Measurements from ENCODE around the gene ARRB2. TPM values are rescaled to one million over a fixed set of nuclear protein-coding genes. Genes with fewer than 3 reads are reported as not detected.
A peak's percentile ranks its signal among the peaks of the same experiment; 100 is the strongest.

ARRB2 gene
- total RNA-seq, 1 experiment from 2014 or later: 21.1 TPM

DNA sequence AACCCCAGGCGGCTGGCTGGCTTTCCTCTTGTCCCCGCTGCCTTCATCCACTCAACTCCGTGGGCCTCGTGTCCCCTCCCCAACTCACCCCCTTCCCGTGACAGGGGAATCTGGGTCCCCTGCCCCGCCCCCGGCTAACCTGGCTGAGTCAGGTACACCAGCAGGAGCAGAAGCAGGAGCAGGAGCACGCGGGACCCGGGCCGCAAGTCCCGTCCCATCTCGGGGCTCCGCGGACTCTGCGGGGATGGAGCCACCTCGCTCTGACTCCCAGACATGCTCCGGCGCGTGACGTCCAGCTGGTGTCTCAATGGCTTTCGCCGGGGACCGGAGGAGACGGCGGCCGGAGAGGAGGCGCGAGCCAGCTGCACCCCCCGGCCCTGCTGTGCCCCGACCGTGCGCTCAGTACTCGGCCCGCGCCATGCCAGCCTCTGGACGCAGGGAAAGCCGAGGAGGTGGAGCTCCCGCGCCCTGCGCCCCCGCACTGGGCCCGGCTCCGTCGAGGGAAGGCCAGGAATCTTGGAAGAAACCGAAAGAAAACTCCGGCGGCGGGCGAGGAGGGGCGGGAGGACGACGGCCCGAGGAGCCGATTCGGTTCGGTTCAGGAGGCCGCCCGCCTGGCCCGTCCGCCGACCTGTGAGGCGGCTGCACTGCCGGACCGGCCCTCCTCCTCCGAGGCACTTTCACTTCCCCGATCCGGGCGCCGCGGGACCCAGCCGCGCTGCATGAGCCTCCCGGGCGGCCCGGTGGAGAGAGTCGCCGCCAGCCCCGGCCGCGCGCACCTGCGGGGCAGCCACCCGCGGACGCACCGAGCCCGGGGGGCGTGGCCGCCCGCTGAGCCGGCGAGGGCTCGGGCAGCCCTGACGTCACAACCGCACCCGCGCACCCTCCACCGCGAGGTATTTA is 28.9 kb downstream of the ARRB2 start, which contains the start of the genes CXCL16 and ZMYND15:
Gene CXCL16, minus strand, starts transcription at position 807 of the 903 bp plus-strand sequence. Its CDS starts 589 bp downstream, at position 218.
Gene ZMYND15, plus strand, starts transcription at position 712 of the 903 bp plus-strand sequence. CDS start 716 bp downstream, outside the sequence.
- Mint-ChIP-seq H3K36me3 (ENCODE audit: insufficient read depth, unreplicated experiment) (peaks cover 47% of the 10 kb centered on the region), H3K4me1 (ENCODE audit: low read depth, unreplicated experiment) (peaks cover 8% of the 10 kb centered on the region), H3K4me3 (ENCODE audit: low read depth, unreplicated experiment) (peak within 1 kb of the TSS; percentile 77), H3K9me3 (ENCODE audit: low read depth, unreplicated experiment) (no peaks in the 10 kb centered on the region), H3K27ac (ENCODE audit: unreplicated experiment) (peak within 1 kb of the TSS; percentile 82), H3K27me3 (ENCODE audit: unreplicated experiment) (no peaks in the 10 kb centered on the region)
- intact Hi-C loops (cut with micrococcal nuclease; ENCODE audit: unreplicated experiment): loop anchor here (10.0 kb wide), 1 partner anchor 145 kb away; no protein-coding TSS in a partner anchor
- BruUV-seq (replicated peaks): no TSS peak
- TF ChIP-seq, protein P1, sequence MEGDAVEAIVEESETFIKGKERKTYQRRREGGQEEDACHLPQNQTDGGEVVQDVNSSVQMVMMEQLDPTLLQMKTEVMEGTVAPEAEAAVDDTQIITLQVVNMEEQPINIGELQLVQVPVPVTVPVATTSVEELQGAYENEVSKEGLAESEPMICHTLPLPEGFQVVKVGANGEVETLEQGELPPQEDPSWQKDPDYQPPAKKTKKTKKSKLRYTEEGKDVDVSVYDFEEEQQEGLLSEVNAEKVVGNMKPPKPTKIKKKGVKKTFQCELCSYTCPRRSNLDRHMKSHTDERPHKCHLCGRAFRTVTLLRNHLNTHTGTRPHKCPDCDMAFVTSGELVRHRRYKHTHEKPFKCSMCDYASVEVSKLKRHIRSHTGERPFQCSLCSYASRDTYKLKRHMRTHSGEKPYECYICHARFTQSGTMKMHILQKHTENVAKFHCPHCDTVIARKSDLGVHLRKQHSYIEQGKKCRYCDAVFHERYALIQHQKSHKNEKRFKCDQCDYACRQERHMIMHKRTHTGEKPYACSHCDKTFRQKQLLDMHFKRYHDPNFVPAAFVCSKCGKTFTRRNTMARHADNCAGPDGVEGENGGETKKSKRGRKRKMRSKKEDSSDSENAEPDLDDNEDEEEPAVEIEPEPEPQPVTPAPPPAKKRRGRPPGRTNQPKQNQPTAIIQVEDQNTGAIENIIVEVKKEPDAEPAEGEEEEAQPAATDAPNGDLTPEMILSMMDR (IDR thresholded peaks at IDR 0.05; ENCODE audit: unreplicated experiment): no peak
- peak; percentile 65 for DNase-seq
- CTCF ChIA-PET: interaction anchor here (1.0 to 2.0 kb wide), 2 partner anchors 51 to 57 kb away, joined by 3 to 11 read pairs; partner anchors contain the start of gene PSMB6

- Mint-ChIP-seq H3K27ac (ENCODE audit: unreplicated experiment) (peak overlapping the region; percentile 78), H3K27me3 (ENCODE audit: unreplicated experiment) (no peaks in the 10 kb centered on the region), H3K9me3 (ENCODE audit: low read depth, unreplicated experiment) (no peaks in the 10 kb centered on the region), H3K4me1 (ENCODE audit: low read depth, unreplicated experiment) (peaks cover 8% of the 10 kb centered on the region), H3K36me3 (ENCODE audit: insufficient read depth, unreplicated experiment) (peaks cover 46% of the 10 kb centered on the region), H3K4me3 (ENCODE audit: low read depth, unreplicated experiment) (peak overlapping the region; percentile 77)
- CTCF ChIA-PET: no interaction called here
- BruUV-seq (replicated peaks): no TSS peak
- intact Hi-C loops (cut with micrococcal nuclease; ENCODE audit: unreplicated experiment): no loop called here
- no peak for DNase-seq
- TF ChIP-seq, protein P1 (IDR thresholded peaks at IDR 0.05; ENCODE audit: unreplicated experiment): no peak
Measured at GRCh38 chr17:4740025-4740351, 29.6 kb downstream of the ARRB2 start.

GRCh38 chr17:4740584-4740983 is 30.2 kb downstream of the ARRB2 start:
- Mint-ChIP-seq H3K27me3 (ENCODE audit: unreplicated experiment) (no peaks in the 10 kb centered on the region), H3K4me1 (ENCODE audit: low read depth, unreplicated experiment) (peaks cover 8% of the 10 kb centered on the region), H3K27ac (ENCODE audit: unreplicated experiment) (peak overlapping the region; percentile 78), H3K4me3 (ENCODE audit: low read depth, unreplicated experiment) (peak overlapping the region; percentile 77), H3K36me3 (ENCODE audit: insufficient read depth, unreplicated experiment) (peaks cover 40% of the 10 kb centered on the region), H3K9me3 (ENCODE audit: low read depth, unreplicated experiment) (no peaks in the 10 kb centered on the region)
- CTCF ChIA-PET: no interaction called here
- TF ChIP-seq, protein P1 (IDR thresholded peaks at IDR 0.05; ENCODE audit: unreplicated experiment): no peak
- BruUV-seq (replicated peaks): no TSS peak
- no peak for DNase-seq
- intact Hi-C loops (cut with micrococcal nuclease; ENCODE audit: unreplicated experiment): no loop called here

DNA sequence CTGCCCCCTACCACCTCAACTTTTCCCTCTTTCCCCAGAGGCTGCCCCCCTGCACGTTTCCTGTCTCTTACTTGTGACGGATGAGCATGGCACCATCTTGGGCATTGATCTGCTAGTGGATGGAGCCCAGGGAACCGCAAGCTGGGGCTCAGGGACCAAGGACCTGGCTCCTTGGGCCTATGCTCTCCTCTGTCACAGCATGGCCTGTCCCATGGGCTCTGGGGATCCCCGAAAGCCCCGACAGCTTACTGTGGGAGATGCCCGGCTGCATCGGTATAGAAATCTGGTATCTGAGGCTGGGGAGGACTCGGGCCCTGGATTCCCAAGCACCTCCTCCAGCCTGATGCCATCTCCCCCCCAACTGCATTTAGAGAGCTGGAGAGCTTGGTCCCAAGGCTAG is 31.1 kb downstream of the ARRB2 start:
- no TSS peak for BruUV-seq (replicated peaks)
- H3K4me1 Mint-ChIP-seq (ENCODE audit: low read depth, unreplicated experiment): peaks cover under 1% of the 10 kb centered on the region
- CTCF ChIA-PET: no interaction called here
- H3K36me3 Mint-ChIP-seq (ENCODE audit: insufficient read depth, unreplicated experiment): peaks cover 32% of the 10 kb centered on the region
- intact Hi-C loops (cut with micrococcal nuclease; ENCODE audit: unreplicated experiment): no loop called here
- no peaks in the 10 kb centered on the region for H3K9me3 Mint-ChIP-seq (ENCODE audit: low read depth, unreplicated experiment)
- H3K27ac Mint-ChIP-seq (ENCODE audit: unreplicated experiment): no peak overlapping the region
- no peak for DNase-seq
- no peak overlapping the region for H3K4me3 Mint-ChIP-seq (ENCODE audit: low read depth, unreplicated experiment)
- H3K27me3 Mint-ChIP-seq (ENCODE audit: unreplicated experiment): no peaks in the 10 kb centered on the region
- TF ChIP-seq, protein P1 (IDR thresholded peaks at IDR 0.05; ENCODE audit: unreplicated experiment): no peak
